DMS 273 (cell line): ENCODE results near the gene LDLRAD4.

ENCODE experiments used
- DNase-seq: peaks from one replicate; lab custom pipeline; 2025; ENCODE audit not compliant: unreplicated experiment; lab: John Stamatoyannopoulos, UW

The LDLRAD4 gene

GRCh38 chr18:13454363-13455150 is 236.0 kb downstream of the LDLRAD4 start:
- no peak for DNase-seq

- no peak for DNase-seq
Observed at GRCh38 chr18:13455471-13455870, 236.9 kb downstream of the LDLRAD4 start.

- DNase-seq: no peak
Observed at GRCh38 chr18:13455960-13456481, 237.5 kb downstream of the LDLRAD4 start.

GRCh38 chr18:13456736-13457271 is 238.2 kb downstream of the LDLRAD4 start:
- no peak for DNase-seq

- DNase-seq: no peak
Observed at GRCh38 chr18:13457327-13457726, 238.8 kb downstream of the LDLRAD4 start.

GRCh38 chr18:13460946-13461345 is 242.4 kb downstream of the LDLRAD4 start:
- no peak for DNase-seq

- no peak for DNase-seq
Observed at GRCh38 chr18:13461469-13461868, 242.9 kb downstream of the LDLRAD4 start.

- no peak for DNase-seq
Observed at GRCh38 chr18:13461936-13462335, 243.4 kb downstream of the LDLRAD4 start.

GRCh38 chr18:13462686-13463085 is 244.1 kb downstream of the LDLRAD4 start:
- no peak for DNase-seq

- no peak for DNase-seq
Observed at GRCh38 chr18:13463526-13464210, 245.1 kb downstream of the LDLRAD4 start.

- DNase-seq: peak; percentile 20
Observed at GRCh38 chr18:13464432-13465123, 246.0 kb downstream of the LDLRAD4 start.

- DNase-seq: no peak
Observed at GRCh38 chr18:13465124-13465446, 246.5 kb downstream of the LDLRAD4 start.

GRCh38 chr18:13465476-13465875 is 246.9 kb downstream of the LDLRAD4 start:
- no peak for DNase-seq

GRCh38 chr18:13470516-13471197 is 252.1 kb downstream of the LDLRAD4 start:
- no peak for DNase-seq

GRCh38 chr18:13471198-13471845 is 252.8 kb downstream of the LDLRAD4 start:
- DNase-seq: no peak

- no peak for DNase-seq
Observed at GRCh38 chr18:13471971-13472628, 253.5 kb downstream of the LDLRAD4 start.

- no peak for DNase-seq
Observed at GRCh38 chr18:13473751-13474150, 255.2 kb downstream of the LDLRAD4 start.

- no peak for DNase-seq
Observed at GRCh38 chr18:13474336-13474735, 255.8 kb downstream of the LDLRAD4 start.

GRCh38 chr18:13474907-13475545 is 256.5 kb downstream of the LDLRAD4 start:
- no peak for DNase-seq
